Right kidney (tissue), 1 donor: ENCODE results near the gene ATP8B2.

Experiments used
- DNase-seq: peaks from one replicate; pipeline ENCODE4 v3.0.0-alpha.2; 2016

The ATP8B2 gene

DNA sequence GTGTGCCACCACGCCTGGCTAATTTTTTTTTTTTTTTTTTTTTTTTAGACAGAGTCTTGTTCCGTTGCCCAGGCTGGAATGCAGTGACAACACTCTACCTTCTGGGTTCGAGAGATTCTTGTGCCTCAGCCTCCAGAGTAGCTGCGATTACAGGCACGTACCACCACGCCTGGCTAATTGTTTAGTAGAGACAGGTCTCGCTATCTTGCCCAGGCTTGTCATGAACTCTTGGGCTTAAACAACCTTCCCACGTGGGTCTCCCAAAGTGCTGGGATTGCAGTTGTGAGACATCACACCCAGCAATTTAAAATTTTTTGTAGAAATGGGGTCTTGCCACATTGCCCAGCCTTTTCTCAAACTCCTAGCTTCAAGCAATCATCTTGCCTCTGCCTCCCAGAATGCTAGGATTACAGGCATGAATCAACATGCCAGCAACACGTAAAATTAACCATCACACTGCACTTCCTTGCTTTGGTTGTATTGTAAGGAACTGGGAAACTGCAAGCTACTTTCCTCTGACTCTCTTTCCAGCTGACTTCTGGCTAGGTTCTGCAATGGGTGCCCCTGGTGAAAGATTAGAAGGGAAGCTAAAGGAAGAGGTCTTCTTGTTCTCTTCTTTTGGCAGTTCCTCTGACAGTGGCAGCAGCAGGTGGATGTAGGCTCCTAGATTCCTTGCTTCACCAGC, 65.9 kb downstream of the ATP8B2 start:
- no peak for DNase-seq

DNA sequence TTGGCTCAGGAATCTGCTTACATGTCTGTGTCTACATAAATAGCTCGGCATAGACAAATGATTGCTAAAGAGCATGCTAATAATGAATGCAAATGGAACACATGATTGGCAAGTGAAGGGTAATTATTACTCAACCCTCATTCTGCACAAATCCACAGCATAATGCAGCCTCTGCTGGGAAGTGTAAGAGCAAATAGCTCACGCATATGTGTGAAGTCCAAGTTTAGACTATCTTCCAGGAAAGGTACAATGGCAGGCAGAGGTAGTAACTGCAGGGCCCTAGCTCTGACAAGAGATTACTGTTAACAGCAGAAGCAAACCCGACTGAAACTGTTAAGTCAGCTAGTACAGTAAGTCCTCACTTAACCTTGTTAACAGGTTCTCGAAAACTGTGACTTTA, 72.8 kb downstream of the ATP8B2 start:
- DNase-seq = no peak

DNA sequence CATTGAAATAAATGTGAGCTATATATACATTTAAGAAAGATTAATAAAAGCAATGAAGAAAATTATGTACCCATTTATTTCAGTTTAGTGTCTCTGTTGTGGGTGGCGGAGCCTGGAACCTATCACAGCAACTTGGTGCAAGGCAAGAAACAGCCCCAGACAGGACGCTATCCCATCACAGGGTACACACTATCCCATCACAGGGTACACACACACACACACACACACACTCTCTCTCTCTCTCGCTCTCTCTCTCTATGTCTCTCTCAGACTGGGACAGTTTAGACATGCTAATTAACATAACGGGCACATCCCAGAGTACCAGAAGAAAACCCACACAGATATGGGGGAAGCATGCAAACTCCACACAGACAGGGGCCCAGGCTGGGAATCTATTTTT, 73.4 kb downstream of the ATP8B2 start:
- no peak for DNase-seq

DNA sequence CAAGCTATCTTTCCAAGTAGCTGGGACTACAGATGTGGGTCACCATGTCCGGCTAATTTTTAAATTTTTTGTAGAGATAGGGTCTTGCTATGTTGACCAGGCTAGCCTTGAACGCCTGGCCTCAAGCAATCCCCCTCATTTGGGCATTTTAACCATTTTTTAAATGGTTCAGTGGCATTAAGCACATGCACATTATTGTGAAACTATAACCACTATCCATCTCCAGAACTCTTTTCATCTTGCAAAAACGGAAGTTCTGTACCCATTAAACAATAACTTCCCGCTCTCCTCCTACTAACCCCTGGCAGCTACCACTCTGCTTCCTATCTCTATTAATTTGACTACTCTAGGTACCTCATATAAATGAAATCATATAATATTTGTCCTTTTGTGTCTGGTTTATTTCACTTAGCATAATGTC, 75.1 kb downstream of the ATP8B2 start:
- DNase-seq = no peak
